GM12878 (cell line): ENCODE measurements around the gene TRPV5.

ENCODE experiments used
- DPF2 ChIP-seq: fragments of 450-650 bp; IDR thresholded peaks from 2 replicates; pipeline ENCODE4 v1.6.1; 2017; ENCODE audit warnings: mild to moderate bottlenecking
- HDAC6 ChIP-seq: fragments of 200-600 bp; sonication (generic); IDR thresholded peaks from one replicate; pipeline ENCODE4 v1.8.0; 2017; ENCODE audit warnings: antibody characterized with exemption; ENCODE audit not compliant: unreplicated experiment
- JUND ChIP-seq: IDR thresholded peaks from 2 replicates; pipeline ENCODE4 v1.6.1; 2012; ENCODE audit warnings: low read depth, mild to moderate bottlenecking, low read length, improper control_type of control experiment, moderate library complexity

DNA sequence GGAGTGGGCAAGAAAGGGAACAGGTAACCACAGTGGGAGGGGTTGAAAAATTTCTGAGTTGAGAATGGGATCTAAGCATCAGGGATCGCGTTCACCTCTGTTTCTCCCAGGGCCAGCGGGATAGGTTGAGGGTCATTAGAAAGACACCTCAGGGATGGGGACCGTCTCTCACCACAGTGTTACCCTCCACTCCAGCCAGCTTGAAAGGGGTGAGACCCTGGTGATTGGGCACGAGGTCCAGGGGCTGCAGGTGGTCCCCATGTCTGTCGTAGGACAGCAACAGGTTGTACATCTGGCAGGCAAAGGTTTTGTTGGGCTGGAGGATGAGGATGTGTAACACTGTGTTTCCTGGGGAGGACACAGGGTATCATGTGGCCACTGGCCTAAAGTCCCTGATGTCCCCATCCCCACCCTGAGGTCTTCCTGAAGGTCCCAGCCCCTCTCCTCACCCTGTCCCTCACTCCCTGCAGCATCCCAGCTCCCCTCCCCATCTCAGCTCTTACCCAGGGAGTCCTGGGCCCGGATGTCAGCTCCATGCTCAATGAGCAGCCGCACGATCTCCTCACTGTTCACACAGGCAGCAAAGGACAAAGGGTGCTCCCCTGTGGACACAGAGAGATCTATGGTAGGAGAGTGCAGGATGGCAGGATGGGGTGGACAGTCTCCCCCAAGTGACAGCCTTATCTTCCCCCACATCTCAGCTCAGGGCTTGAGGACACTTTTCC, 57.1 kb downstream of the TRPV5 start:
- TF ChIP-seq DPF2 (no peak), HDAC6 (no peak), JUND (no peak)
